ENCODE measurements around the gene NAALADL1. TPM values are rescaled to one million over a fixed set of nuclear protein-coding genes. Genes with fewer than 3 reads are reported as not detected.
"Not testable (repeated sequence)": the region's sequence is repeated elsewhere in the genome, so short reads cannot be mapped to it uniquely, and the experiment has no call there.

The NAALADL1 gene
- total RNA-seq, 1 donor from 2014 or later = not detected

GRCh38 chr11:65014726-65015227 is 43.6 kb downstream of the NAALADL1 start:
- Mint-ChIP-seq H3K4me1 (ENCODE audit: low read depth) (peaks cover 15% of the 10 kb centered on the region), H3K9me3 (ENCODE audit: low read depth) (no peaks in the 10 kb centered on the region), H3K4me3 (ENCODE audit: unreplicated experiment) (peak overlapping the region; percentile 79), H3K36me3 (ENCODE audit: low read depth) (peaks cover 11% of the 10 kb centered on the region), H3K27me3 (ENCODE audit: low read depth) (no peaks in the 10 kb centered on the region), H3K27ac (ENCODE audit: unreplicated experiment) (peak overlapping the region; percentile 88)
- TF ChIP-seq CTCF (IDR thresholded peaks at IDR 0.05) = no peak
- no peak for DNase-seq (ENCODE audit: low spot score)

GRCh38 chr11:65013888-65014725 is 44.2 kb downstream of the NAALADL1 start, which contains the start of gene ARL2:
TSS of gene ARL2 (plus strand) at chr11:65014160. CDS start at chr11:65014208, 48 bp downstream.
- H3K27me3 Mint-ChIP-seq (ENCODE audit: low read depth) = no peaks in the 10 kb centered on the region
- peak within 1 kb of the TSS; percentile 97 for H3K27ac Mint-ChIP-seq (ENCODE audit: unreplicated experiment)
- H3K9me3 Mint-ChIP-seq (ENCODE audit: low read depth) = no peaks in the 10 kb centered on the region
- peaks cover 15% of the 10 kb centered on the region for H3K4me1 Mint-ChIP-seq (ENCODE audit: low read depth)
- DNase-seq (ENCODE audit: low spot score) = no peak
- H3K4me3 Mint-ChIP-seq (ENCODE audit: unreplicated experiment) = peak within 1 kb of the TSS; percentile 82
- TF ChIP-seq CTCF (IDR thresholded peaks at IDR 0.05) = peak; percentile 84
- peaks cover 8% of the 10 kb centered on the region for H3K36me3 Mint-ChIP-seq (ENCODE audit: low read depth)

GRCh38 chr11:65013130-65013887 is 45.0 kb downstream of the NAALADL1 start:
- peak overlapping the region; percentile 82 for H3K4me3 Mint-ChIP-seq (ENCODE audit: unreplicated experiment)
- H3K9me3 Mint-ChIP-seq (ENCODE audit: low read depth) = no peaks in the 10 kb centered on the region
- peak; percentile 74 for TF ChIP-seq CTCF (IDR thresholded peaks at IDR 0.05)
- peaks cover 8% of the 10 kb centered on the region for H3K36me3 Mint-ChIP-seq (ENCODE audit: low read depth)
- no peak for DNase-seq (ENCODE audit: low spot score)
- peaks cover 15% of the 10 kb centered on the region for H3K4me1 Mint-ChIP-seq (ENCODE audit: low read depth)
- H3K27me3 Mint-ChIP-seq (ENCODE audit: low read depth) = no peaks in the 10 kb centered on the region
- peak overlapping the region; percentile 97 for H3K27ac Mint-ChIP-seq (ENCODE audit: unreplicated experiment)

- Mint-ChIP-seq H3K9me3 (ENCODE audit: low read depth) (no peaks in the 10 kb centered on the region), H3K36me3 (ENCODE audit: low read depth) (no peaks in the 10 kb centered on the region), H3K27me3 (ENCODE audit: low read depth) (no peaks in the 10 kb centered on the region), H3K4me1 (ENCODE audit: low read depth) (peaks cover 15% of the 10 kb centered on the region), H3K27ac (ENCODE audit: unreplicated experiment) (no peak overlapping the region), H3K4me3 (ENCODE audit: unreplicated experiment) (no peak overlapping the region)
- DNase-seq (ENCODE audit: low spot score) = no peak
- no peak for TF ChIP-seq CTCF (IDR thresholded peaks at IDR 0.05)
Observed at GRCh38 chr11:65008873-65009272, 49.5 kb downstream of the NAALADL1 start.

GRCh38 chr11:65008016-65008415 is 50.3 kb downstream of the NAALADL1 start:
- no peak overlapping the region for H3K4me3 Mint-ChIP-seq (ENCODE audit: unreplicated experiment)
- H3K27ac Mint-ChIP-seq (ENCODE audit: unreplicated experiment) = no peak overlapping the region
- H3K27me3 Mint-ChIP-seq (ENCODE audit: low read depth) = no peaks in the 10 kb centered on the region
- no peaks in the 10 kb centered on the region for H3K9me3 Mint-ChIP-seq (ENCODE audit: low read depth)
- DNase-seq (ENCODE audit: low spot score) = no peak
- no peaks in the 10 kb centered on the region for H3K36me3 Mint-ChIP-seq (ENCODE audit: low read depth)
- peaks cover 11% of the 10 kb centered on the region for H3K4me1 Mint-ChIP-seq (ENCODE audit: low read depth)
- TF ChIP-seq CTCF (IDR thresholded peaks at IDR 0.05) = no peak

GRCh38 chr11:65003968-65004367 is 54.4 kb downstream of the NAALADL1 start:
- H3K9me3 Mint-ChIP-seq (ENCODE audit: low read depth); H3K27me3 Mint-ChIP-seq (ENCODE audit: low read depth); H3K4me1 Mint-ChIP-seq (ENCODE audit: low read depth); H3K36me3 Mint-ChIP-seq (ENCODE audit: low read depth); H3K4me3 Mint-ChIP-seq (ENCODE audit: unreplicated experiment); DNase-seq (ENCODE audit: low spot score); H3K27ac Mint-ChIP-seq (ENCODE audit: unreplicated experiment): not testable (repeated sequence)

Data from chondrocyte (in vitro differentiated cells).